ENCODE results near the gene TACSTD2.

GRCh38 chr1:58620926-58621325 lies 43.9 kb upstream of the TACSTD2 start:
- TF ChIP-seq POLR2A (IDR thresholded peaks at IDR 0.05): no peak
- TF ChIP-seq, protein P1, sequence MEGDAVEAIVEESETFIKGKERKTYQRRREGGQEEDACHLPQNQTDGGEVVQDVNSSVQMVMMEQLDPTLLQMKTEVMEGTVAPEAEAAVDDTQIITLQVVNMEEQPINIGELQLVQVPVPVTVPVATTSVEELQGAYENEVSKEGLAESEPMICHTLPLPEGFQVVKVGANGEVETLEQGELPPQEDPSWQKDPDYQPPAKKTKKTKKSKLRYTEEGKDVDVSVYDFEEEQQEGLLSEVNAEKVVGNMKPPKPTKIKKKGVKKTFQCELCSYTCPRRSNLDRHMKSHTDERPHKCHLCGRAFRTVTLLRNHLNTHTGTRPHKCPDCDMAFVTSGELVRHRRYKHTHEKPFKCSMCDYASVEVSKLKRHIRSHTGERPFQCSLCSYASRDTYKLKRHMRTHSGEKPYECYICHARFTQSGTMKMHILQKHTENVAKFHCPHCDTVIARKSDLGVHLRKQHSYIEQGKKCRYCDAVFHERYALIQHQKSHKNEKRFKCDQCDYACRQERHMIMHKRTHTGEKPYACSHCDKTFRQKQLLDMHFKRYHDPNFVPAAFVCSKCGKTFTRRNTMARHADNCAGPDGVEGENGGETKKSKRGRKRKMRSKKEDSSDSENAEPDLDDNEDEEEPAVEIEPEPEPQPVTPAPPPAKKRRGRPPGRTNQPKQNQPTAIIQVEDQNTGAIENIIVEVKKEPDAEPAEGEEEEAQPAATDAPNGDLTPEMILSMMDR (IDR thresholded peaks at IDR 0.05): no peak
- peak in 1 of 2 donors; percentile 8 for TF ChIP-seq POLR2AphosphoS5 (IDR thresholded peaks at IDR 0.05; ENCODE audit: insufficient read depth in 1 of 2, low read depth in 1 of 2)
